Measurements from ENCODE around the gene SCARF2.
"Not testable (repeated sequence)": the region's sequence is repeated elsewhere in the genome, so short reads cannot be mapped to it uniquely, and the experiment has no call there.

The SCARF2 gene

DNA sequence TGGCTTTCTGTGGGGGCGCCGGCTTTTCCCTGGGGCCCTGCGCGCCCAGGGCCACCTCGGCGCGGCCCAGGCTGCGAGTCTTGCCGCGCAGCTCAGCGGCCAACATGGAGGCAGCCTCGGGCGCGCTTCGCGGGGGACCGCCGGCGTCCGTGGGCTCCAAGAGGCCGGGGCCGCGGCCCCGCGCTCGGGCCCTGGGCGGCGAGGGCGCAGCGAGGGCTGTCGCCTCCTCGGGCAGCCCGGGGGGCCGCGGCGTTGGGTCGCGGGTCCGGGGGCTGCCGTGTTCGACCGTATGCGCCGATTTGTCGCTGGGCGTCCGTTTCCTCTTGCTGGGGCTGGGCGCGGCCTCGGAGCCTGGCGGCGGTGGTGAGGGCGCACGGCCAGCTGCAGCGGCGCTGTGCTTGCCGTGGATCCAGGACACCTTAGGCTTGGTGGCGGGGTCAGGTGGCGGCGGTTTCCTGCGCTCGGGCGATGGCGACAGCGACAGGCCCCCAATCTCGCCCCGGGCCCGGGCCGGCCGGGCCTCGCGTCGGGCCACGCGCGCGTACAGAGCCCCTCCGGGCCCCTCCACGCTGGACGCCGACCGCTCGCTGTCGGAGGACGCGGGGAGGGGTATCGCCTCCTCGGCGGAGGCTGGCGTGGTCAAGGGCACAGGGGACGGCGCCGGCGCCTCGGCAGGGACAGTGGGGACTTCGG is 11.9 kb downstream of the SCARF2 start:
- peaks cover 5% of the 10 kb centered on the region for H3K36me3 Mint-ChIP-seq (ENCODE audit: insufficient read depth)
- H3K9me3 Mint-ChIP-seq: no peaks in the 10 kb centered on the region
- DNase-seq (ENCODE audit: low spot score in 2 of 2) (no peak), ATAC-seq (replicated peaks; ENCODE audit: extremely low read depth, poor library complexity, severe bottlenecking) (no peak)
- H3K27me3 Mint-ChIP-seq: peaks cover 9% of the 10 kb centered on the region
- peaks cover 15% of the 10 kb centered on the region for H3K4me1 Mint-ChIP-seq
- no peak overlapping the region for H3K27ac Mint-ChIP-seq (ENCODE audit: low read depth)
- H3K4me3 Mint-ChIP-seq: no peak overlapping the region

DNA sequence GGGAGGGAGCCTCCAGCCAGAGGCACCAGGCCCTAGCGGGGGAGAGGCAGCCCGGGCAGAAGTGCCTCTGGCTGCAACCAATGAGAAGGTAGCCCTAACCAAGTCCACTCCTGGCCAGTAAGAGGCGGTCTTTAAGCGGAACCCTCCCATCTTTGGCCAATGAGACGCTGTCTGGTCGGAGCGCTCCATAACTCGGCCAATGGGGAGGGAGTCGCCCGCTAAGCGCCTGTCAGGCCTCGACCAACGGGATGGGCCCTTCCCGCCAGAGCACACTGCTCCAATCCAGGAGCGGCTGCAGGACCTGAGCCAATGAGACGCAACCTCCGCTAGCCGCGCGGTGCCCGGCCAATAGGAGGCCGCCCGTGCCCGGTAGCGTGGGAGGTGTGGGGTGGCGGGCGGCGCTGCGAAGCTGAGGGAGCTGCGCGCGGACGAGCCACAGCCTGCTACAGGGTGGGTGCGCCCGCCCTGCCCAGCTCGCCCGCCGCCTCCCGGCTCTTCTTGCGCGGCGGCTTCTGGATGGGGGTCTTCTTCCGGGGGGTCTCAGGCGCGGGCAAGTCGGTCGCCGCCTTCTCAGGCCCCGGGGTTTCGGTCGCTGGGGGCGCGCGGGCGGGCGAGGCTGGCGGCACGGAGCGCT is 12.6 kb downstream of the SCARF2 start:
- Mint-ChIP-seq H3K27me3 (peaks cover 9% of the 10 kb centered on the region), H3K4me1 (peaks cover 12% of the 10 kb centered on the region), H3K36me3 (ENCODE audit: insufficient read depth) (peaks cover 2% of the 10 kb centered on the region), H3K9me3 (no peaks in the 10 kb centered on the region), H3K4me3 (no peak overlapping the region), H3K27ac (ENCODE audit: low read depth) (no peak overlapping the region)
- DNase-seq (ENCODE audit: low spot score in 2 of 2) (no peak), ATAC-seq (replicated peaks; ENCODE audit: extremely low read depth, poor library complexity, severe bottlenecking) (no peak)

DNA sequence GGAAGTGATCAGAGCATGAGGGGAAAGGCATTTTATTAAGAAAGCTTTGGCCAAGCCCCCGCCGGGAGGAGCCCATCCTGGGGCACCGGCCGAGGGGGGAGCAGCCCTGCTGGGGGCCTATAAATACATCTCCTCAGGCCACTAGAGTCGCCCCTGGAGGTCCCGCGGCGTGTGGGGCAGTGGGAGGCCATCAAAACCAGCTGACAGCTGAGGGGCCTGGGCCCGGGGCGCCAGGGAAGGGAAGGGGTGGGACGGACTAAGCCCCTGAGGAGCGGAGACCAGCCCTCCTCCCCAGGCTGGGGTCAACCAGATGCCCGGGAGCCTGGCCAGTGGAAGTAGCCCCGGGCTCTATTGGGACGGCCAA is 13.1 kb downstream of the SCARF2 start:
- Mint-ChIP-seq H3K4me1 (peaks cover 12% of the 10 kb centered on the region), H3K27me3 (peaks cover 9% of the 10 kb centered on the region), H3K4me3 (no peak overlapping the region), H3K36me3 (ENCODE audit: insufficient read depth) (peaks cover 2% of the 10 kb centered on the region), H3K27ac (ENCODE audit: low read depth) (no peak overlapping the region), H3K9me3 (no peaks in the 10 kb centered on the region)
- ATAC-seq (replicated peaks; ENCODE audit: extremely low read depth, poor library complexity, severe bottlenecking) (no peak), DNase-seq (ENCODE audit: low spot score in 2 of 2) (no peak)

DNA sequence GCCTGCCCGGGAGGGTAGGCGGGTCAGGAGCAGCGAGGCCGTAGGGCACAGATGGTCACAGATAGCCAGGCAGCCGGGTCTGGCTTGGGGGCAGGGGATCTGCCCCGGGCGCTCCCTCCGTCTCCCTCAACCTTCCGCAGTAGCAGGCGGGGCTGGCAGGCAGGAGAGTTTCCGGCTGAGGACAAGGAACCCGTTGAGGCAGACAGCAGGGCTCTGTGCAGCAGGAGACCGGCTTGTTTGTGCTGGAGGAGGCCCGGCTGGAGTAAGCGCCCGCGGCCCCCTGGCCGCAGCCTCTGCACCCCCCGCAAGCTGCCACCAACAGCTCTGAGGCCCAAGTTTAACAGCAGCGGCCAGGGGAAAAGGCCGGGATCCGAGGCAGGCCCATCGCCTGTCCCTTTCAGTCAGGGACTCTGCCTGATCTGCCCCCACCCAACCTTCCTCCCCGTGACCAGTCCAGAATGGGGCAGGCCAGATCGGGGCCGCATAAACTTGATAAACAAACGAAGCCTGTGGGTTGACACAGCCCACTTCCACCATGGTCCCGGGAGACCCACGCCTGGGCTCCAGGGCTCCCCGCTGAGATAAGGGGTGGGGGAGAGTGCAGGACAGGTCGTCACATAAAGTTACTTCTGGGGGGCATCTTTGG is 13.6 kb downstream of the SCARF2 start:
- DNase-seq (ENCODE audit: low spot score in 2 of 2): no peak
- Mint-ChIP-seq H3K27me3 (peaks cover 9% of the 10 kb centered on the region), H3K4me1 (peaks cover 9% of the 10 kb centered on the region), H3K27ac (ENCODE audit: low read depth) (no peak overlapping the region), H3K4me3 (no peak overlapping the region), H3K9me3 (no peaks in the 10 kb centered on the region), H3K36me3 (ENCODE audit: insufficient read depth) (peaks cover 5% of the 10 kb centered on the region)
- ATAC-seq (replicated peaks; ENCODE audit: extremely low read depth, poor library complexity, severe bottlenecking): no peak

DNA sequence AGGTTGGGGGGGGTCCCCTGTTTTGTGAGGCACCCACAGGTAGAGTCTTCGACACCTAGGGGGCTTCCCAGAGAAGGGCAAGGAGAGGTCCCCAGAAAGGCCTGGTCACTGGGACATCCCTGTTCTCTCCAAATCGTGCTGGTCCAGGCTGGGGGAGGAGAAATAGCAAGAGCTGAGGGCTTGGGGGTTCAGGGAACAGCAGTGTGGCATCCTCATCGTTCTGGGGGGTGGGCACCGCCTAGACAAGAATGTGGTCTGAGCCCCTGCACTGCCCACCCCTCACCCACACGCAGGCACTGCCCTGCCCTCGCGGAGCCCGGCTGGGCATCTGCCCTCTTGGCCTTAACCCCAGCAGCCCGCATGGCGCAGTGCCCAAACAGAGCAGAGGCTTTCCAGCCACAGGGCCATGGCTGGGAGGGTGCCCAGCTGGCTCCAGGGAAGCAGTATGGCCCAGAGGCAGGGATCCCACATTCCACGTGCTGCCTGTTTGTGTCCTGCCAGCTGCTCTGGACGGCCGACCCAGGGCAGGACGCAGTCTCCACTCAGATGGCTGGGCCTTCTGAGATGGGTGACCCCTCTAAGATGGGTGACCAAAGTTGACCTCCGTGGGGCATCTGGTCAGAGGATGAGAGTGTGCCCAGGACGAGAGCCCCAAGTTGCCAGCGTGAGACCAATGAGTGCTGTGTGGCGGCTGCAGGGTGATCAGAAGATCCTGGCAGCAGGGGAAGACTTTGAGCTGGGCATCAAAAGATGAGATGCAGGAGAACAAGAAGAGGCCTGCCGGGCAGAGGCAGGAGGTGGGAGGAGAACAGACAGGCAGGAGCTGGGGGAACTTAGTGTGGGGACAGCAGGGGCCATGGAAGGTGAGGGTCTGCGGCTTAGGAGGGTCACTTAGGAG is 14.4 kb downstream of the SCARF2 start:
- Mint-ChIP-seq H3K4me1 (peaks cover 3% of the 10 kb centered on the region), H3K4me3 (peak overlapping the region; percentile 16), H3K27ac (ENCODE audit: low read depth) (no peak overlapping the region), H3K36me3 (ENCODE audit: insufficient read depth) (peaks cover 5% of the 10 kb centered on the region), H3K9me3 (no peaks in the 10 kb centered on the region), H3K27me3 (peaks cover 9% of the 10 kb centered on the region)
- DNase-seq (ENCODE audit: low spot score in 2 of 2) (no peak), ATAC-seq (replicated peaks; ENCODE audit: extremely low read depth, poor library complexity, severe bottlenecking) (no peak)

DNA sequence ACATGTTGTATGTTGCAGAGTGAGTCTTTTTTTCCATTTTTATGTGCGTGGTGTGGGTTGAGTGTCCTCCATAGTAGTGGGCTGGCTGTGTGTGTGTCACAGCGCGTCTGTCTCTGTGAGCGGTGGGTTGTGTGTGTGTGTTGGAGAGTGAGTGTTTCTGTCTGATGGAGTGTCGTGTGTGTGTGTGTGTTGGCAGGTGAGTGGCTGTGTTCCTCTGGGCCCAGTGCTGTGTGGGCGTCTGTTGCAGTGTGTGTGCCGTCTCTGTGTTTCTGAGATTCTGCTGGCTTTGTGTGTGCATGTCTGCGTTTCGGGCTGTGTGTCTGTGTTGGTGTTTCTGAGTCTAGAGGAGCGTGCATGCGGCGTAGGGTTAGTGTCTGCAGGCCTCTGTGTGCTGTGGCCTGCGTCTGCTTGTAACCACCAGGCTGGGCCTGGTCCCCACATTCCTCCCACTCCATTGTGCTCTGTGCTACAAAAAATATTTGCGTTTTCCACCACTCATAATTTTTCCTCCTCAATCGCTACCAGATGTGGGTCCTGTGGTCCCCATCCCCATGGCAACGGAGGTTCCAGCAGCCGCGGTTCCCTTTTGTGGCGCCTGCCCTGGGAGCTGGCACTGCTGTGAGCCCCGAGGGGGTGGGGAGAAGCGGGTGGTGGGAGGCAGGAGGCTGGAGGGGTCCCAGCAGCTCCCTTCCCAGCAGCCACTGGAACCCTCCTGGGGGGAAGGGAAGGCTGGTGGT is 15.2 kb downstream of the SCARF2 start:
- no peak for DNase-seq (ENCODE audit: low spot score in 2 of 2)
- Mint-ChIP-seq H3K9me3 (no peaks in the 10 kb centered on the region), H3K4me3 (peak overlapping the region; percentile 7), H3K36me3 (ENCODE audit: insufficient read depth) (peaks cover 5% of the 10 kb centered on the region), H3K4me1 (no peaks in the 10 kb centered on the region), H3K27me3 (peaks cover 7% of the 10 kb centered on the region), H3K27ac (ENCODE audit: low read depth) (no peak overlapping the region)
- ATAC-seq (replicated peaks; ENCODE audit: extremely low read depth, poor library complexity, severe bottlenecking): no peak

DNA sequence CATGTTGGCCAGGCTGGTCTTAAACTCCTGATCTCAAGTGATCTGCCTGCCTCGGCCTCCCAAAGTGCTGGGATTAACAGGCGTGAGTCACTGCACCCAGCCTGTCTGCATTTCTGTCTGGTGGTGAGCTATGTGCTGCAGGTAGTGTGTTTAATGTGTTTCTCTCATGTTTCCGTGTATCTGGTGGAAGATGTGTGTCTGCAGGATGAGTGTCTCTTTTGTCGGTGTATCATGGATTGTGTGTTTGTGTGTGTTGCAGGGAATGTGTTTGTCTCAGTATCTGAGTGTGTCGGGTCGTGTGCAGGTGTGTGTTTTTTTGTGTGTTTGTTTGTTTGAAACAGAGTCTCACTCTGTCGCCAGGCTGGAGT is 16.1 kb downstream of the SCARF2 start:
- H3K4me1 Mint-ChIP-seq: no peaks in the 10 kb centered on the region
- DNase-seq (ENCODE audit: low spot score in 2 of 2) (no peak), ATAC-seq (replicated peaks; ENCODE audit: extremely low read depth, poor library complexity, severe bottlenecking) (no peak)
- no peaks in the 10 kb centered on the region for H3K27me3 Mint-ChIP-seq
- H3K9me3 Mint-ChIP-seq: no peaks in the 10 kb centered on the region
- H3K36me3 Mint-ChIP-seq (ENCODE audit: insufficient read depth): peaks cover 5% of the 10 kb centered on the region
- H3K27ac Mint-ChIP-seq (ENCODE audit: low read depth): no peak overlapping the region
- no peak overlapping the region for H3K4me3 Mint-ChIP-seq

DNA sequence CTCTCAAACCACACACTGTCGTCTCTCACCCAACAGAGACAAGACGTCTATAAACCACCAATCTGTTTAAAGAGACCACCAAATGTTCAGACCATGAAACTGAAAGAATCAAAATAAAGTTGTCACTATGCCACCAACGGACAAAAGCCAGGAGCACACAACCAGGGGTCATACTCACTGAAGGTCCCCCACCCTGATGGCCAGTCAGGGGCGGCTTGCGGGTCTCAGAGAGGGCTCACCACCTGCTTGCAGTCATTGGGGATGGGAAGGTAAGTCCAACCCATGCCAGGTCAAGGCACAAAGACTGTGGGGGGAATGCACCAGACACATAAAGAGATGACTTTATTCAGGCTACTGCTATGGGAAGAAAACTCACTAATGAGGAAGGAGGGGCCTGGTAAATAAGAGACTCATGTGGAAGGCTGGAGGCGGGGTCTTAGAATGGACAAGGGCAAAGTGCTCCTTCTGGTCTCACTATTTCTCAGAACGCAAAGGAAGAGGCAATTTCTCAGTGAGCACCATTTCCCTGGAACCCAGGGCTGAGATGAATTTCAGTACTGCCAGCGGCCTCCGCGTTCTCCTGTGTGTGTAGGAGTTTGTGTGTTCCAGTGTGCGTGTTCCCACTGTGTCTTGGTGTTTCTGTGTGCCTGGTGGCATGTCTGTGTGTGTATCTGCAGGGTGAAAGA is 17.3 kb downstream of the SCARF2 start:
- Mint-ChIP-seq H3K36me3 (ENCODE audit: insufficient read depth) (peaks cover 5% of the 10 kb centered on the region), H3K4me3 (no peak overlapping the region), H3K27ac (ENCODE audit: low read depth) (no peak overlapping the region), H3K4me1 (no peaks in the 10 kb centered on the region), H3K27me3 (no peaks in the 10 kb centered on the region), H3K9me3 (no peaks in the 10 kb centered on the region)
- DNase-seq (ENCODE audit: low spot score in 2 of 2) (no peak), ATAC-seq (replicated peaks; ENCODE audit: extremely low read depth, poor library complexity, severe bottlenecking) (no peak)

DNA sequence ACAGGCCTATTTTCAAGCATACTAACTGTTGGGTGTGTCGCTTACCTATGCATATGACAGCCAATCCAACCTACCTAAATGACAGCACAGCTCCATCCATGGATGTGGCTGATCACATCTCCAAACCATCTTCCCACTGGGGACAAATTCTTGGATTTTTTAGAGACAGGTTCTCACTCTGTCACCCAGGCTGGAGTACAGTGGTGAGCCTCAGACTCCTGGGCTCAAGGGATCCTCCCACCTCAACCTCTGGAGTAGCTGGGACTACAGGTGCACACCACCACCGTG is 18.0 kb downstream of the SCARF2 start:
- H3K27ac Mint-ChIP-seq (ENCODE audit: low read depth): no peak overlapping the region
- H3K4me3 Mint-ChIP-seq: no peak overlapping the region
- no peaks in the 10 kb centered on the region for H3K27me3 Mint-ChIP-seq
- H3K36me3 Mint-ChIP-seq (ENCODE audit: insufficient read depth): peaks cover 3% of the 10 kb centered on the region
- H3K4me1 Mint-ChIP-seq: no peaks in the 10 kb centered on the region
- no peaks in the 10 kb centered on the region for H3K9me3 Mint-ChIP-seq
- DNase-seq (ENCODE audit: low spot score in 2 of 2) (no peak), ATAC-seq (replicated peaks; ENCODE audit: extremely low read depth, poor library complexity, severe bottlenecking) (no peak)

DNA sequence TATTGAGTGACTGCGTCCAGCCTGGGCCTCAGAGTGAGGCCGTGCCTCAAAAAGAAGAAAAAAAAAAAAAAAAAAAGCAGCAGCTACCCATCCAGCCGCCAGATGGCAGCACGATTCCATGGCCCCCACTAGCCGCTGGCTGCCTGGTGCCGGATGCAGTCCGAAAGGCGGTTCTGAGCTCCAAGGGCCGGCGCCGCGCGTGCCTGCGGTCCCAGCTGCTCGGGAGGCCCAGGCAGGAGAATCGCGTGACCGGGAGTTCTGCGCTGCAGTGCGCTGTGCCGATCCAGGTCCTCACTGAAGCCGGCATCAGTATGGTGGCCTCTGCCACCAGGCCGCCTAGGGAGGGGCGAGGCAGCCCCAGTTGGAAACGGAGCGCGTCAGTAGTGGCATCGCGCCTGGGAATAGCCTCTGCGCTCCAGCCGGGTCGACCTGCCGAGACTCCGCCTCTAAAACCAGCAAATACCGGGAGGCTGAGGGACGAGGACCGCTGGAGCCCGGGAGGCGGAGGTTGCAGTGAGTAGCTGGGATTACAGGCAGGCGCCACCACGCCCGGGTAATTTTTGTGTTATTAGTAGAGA is 19.3 kb downstream of the SCARF2 start:
- H3K4me1 Mint-ChIP-seq: no peaks in the 10 kb centered on the region

DNA sequence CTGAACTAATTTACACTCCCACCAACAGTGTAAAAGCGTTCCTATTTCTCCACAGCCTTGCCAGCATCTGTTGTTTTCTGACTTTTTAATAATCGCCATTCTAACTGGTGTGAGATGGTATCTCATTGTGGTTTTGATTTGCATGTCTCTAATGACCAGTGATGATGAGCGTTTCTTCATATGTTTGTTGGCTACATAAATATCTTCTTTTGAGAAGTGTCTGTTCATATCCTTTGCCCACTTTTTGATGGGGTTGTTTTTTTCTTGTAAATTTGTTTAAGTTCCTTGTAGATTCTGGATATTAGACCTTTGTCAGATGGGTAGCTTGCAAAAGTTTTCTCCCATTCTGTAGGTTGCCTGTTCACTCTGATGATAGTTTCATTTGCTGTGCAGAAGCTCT is 21.9 kb downstream of the SCARF2 start:
- not testable (repeated sequence) for H3K36me3 Mint-ChIP-seq (ENCODE audit: insufficient read depth); H3K27ac Mint-ChIP-seq (ENCODE audit: low read depth); H3K4me1 Mint-ChIP-seq; H3K4me3 Mint-ChIP-seq; ATAC-seq (replicated peaks; ENCODE audit: extremely low read depth, poor library complexity, severe bottlenecking); DNase-seq (ENCODE audit: low spot score in 2 of 2); H3K9me3 Mint-ChIP-seq; H3K27me3 Mint-ChIP-seq

More for the DNA sequence above, 19.3 kb downstream of the SCARF2 start:
- no peaks in the 10 kb centered on the region for H3K9me3 Mint-ChIP-seq
- H3K4me3 Mint-ChIP-seq: peak overlapping the region; percentile 36
- peaks cover 3% of the 10 kb centered on the region for H3K36me3 Mint-ChIP-seq (ENCODE audit: insufficient read depth)
- ATAC-seq (replicated peaks; ENCODE audit: extremely low read depth, poor library complexity, severe bottlenecking) (peak; percentile 69), DNase-seq (ENCODE audit: low spot score in 2 of 2) (peak; percentile 45 to 61)
- no peak overlapping the region for H3K27ac Mint-ChIP-seq (ENCODE audit: low read depth)
- H3K27me3 Mint-ChIP-seq: no peaks in the 10 kb centered on the region
